ENCODE results near the gene HTD2. TPM values are rescaled to one million over a fixed set of nuclear protein-coding genes. Genes with fewer than 3 reads are reported as not detected.

The HTD2 gene
- total and polyA plus RNA-seq, 9 of the 15 experiments (the other 6 are each of a cell fraction or from before 2014, with no cell fraction given), result 1.8 to 22.8 (median 9.6) TPM

- ATAC-seq (no peak), DNase-seq (ENCODE audit: extremely low read depth in 1 of 4, low spot score in 3 of 4) (no peak), FAIRE-seq (no peak)
- Histone ChIP-seq H3K36me3 (ENCODE audit: control insufficient read depth, insufficient read depth, low read length) (no peaks in the 10 kb centered on the region), H4K20me1 (replicated peaks; ENCODE audit: control insufficient read depth, insufficient read depth, low read length) (no peaks in the 10 kb centered on the region), H2AFZ (ENCODE audit: low read depth, low read length) (no peak overlapping the region), H3K4me1 (replicated peaks in 1 of 2; ENCODE audit: control insufficient read depth in 2 of 2, insufficient read depth in 2 of 2, low read length in 2 of 2) (peaks cover 14 to 16% of the 10 kb centered on the region in 2 experiments; a peak in 4 of 5 replicates), H3K9ac (ENCODE audit: insufficient read depth in 1 of 2, low read depth in 2 of 2, low read length in 2 of 2) (no peak overlapping the region), H3K9me1 (ENCODE audit: control insufficient read depth, insufficient read depth, low read length) (no peaks in the 10 kb centered on the region), H3K4me3 (no peak overlapping the region), H3K27ac (ENCODE audit: extremely low read depth, low read depth, low read length) (no peak overlapping the region), H3K27me3 (ENCODE audit: control insufficient read depth in 2 of 2, insufficient read depth in 2 of 2, low read length in 2 of 2) (no peaks in the 10 kb centered on the region), H3K79me2 (ENCODE audit: control insufficient read depth, insufficient read depth, low read length) (peaks cover 28% of the 10 kb centered on the region), H3K4me2 (ENCODE audit: insufficient read depth, low read length) (no peak overlapping the region), H3K9me3 (replicated peaks; ENCODE audit: control insufficient read depth, insufficient read depth, low read depth, low read length) (no peaks in the 10 kb centered on the region)
- ChIA-PET POLR2A (interaction anchor here (0.6 to 1.7 kb wide), 4 partner anchors 10 to 85 kb away, joined by 3 to 9 read pairs (median 3); no protein-coding TSS in a partner anchor), CTCF (ENCODE audit: low intra/inter-chr PET ratio) (no interaction called here)
- intact Hi-C loops (cut with micrococcal nuclease) (no loop called here), in situ Hi-C loops (cut with MboI) (no loop called here)
- TF ChIP-seq POLR3G (IDR thresholded peaks at IDR 0.05; ENCODE audit: extremely low read depth, insufficient read length, insufficient replicate concordance), result no peak
- TF ChIP-seq MAFF (IDR thresholded peaks at IDR 0.05; ENCODE audit: low read length), result peak; percentile 25; the same call in 1 of the 2 replicates
- peak; percentile 74 for TF ChIP-seq C11orf30 (IDR thresholded peaks at IDR 0.05; ENCODE audit: low read depth)
- TF ChIP-seq MAFG (tag; conservative IDR thresholded peaks at IDR 0.05), result peak; percentile 58; the same call in 1 of the 2 replicates
- peak; percentile 75 for TF ChIP-seq ZNF316 (IDR thresholded peaks at IDR 0.05)
- 100% methylated on average over 2 of the region's 3 CpGs for WGBS (ENCODE audit: insufficient coverage, low coverage, missing lambda C conversion rate)
- BruUV-seq (replicated peaks), result no TSS peak
Measured at GRCh38 chr3:58336135-58336882, 30.0 kb downstream of the HTD2 start.

DNA sequence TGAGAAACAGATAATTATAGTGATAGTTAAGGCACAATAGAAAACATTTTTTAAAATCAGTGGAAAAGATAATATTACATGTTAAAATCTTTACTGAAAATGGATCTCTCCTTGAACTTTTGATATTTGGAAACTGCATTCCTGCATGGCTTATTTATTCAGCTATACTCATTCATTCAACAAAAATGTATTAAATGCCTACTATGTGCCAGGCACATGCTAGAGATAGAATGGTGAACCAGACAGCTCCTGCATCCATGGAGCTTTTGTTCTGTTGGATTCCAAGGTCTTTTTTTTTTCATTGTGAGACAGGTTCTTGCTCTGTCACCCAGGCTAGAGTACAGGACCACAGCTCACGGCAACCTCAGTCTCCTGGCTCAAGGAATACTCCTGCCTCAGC is 30.9 kb downstream of the HTD2 start:
- WGBS (ENCODE audit: insufficient coverage, low coverage, missing lambda C conversion rate), result 83% methylated on average over 1 of the region's 1 CpG
- FAIRE-seq (no peak), ATAC-seq (no peak), DNase-seq (ENCODE audit: extremely low read depth in 1 of 4, low spot score in 3 of 4) (no peak)
- Histone ChIP-seq H3K9ac (ENCODE audit: insufficient read depth in 1 of 2, low read depth in 2 of 2, low read length in 2 of 2) (no peak overlapping the region), H2AFZ (ENCODE audit: low read depth, low read length) (no peak overlapping the region), H3K4me3 (no peak overlapping the region), H3K79me2 (ENCODE audit: control insufficient read depth, insufficient read depth, low read length) (peaks cover 28% of the 10 kb centered on the region), H3K27me3 (ENCODE audit: control insufficient read depth in 2 of 2, insufficient read depth in 2 of 2, low read length in 2 of 2) (no peaks in the 10 kb centered on the region), H3K36me3 (ENCODE audit: control insufficient read depth, insufficient read depth, low read length) (no peaks in the 10 kb centered on the region), H3K4me1 (replicated peaks in 1 of 2; ENCODE audit: control insufficient read depth in 2 of 2, insufficient read depth in 2 of 2, low read length in 2 of 2) (peaks cover 14 to 16% of the 10 kb centered on the region in 2 experiments; a peak in 4 of 5 replicates), H3K4me2 (ENCODE audit: insufficient read depth, low read length) (no peak overlapping the region), H3K9me3 (replicated peaks; ENCODE audit: control insufficient read depth, insufficient read depth, low read depth, low read length) (no peaks in the 10 kb centered on the region), H3K27ac (ENCODE audit: extremely low read depth, low read depth, low read length) (no peak overlapping the region), H4K20me1 (replicated peaks; ENCODE audit: control insufficient read depth, insufficient read depth, low read length) (no peaks in the 10 kb centered on the region), H3K9me1 (ENCODE audit: control insufficient read depth, insufficient read depth, low read length) (no peaks in the 10 kb centered on the region)
- ChIA-PET POLR2A (interaction anchor here (1.0 kb wide), 1 partner anchor 13 kb away, joined by 3 read pairs; no protein-coding TSS in a partner anchor), CTCF (ENCODE audit: low intra/inter-chr PET ratio) (no interaction called here)
- no TSS peak for BruUV-seq (replicated peaks)
- in situ Hi-C loops (cut with MboI) (no loop called here), intact Hi-C loops (cut with micrococcal nuclease) (no loop called here)
- TF ChIP-seq ZNF449 (CRISPR knock-in tag; IDR thresholded peaks at IDR 0.05), result no peak

Data from K562 (cell line).